K562 (cell line): ENCODE measurements around the gene IMPDH2. TPM values are rescaled to one million over a fixed set of nuclear protein-coding genes. Genes with fewer than 3 reads are reported as not detected.

ENCODE experiments used
- EGR1 ChIP-seq: fragments of 450-650 bp; conservative IDR thresholded peaks from 2 replicates; pipeline ENCODE4 v1.6.1; 2017; ENCODE audit warnings: mild to moderate bottlenecking
- GTF2F1 ChIP-seq: IDR thresholded peaks from 2 replicates; pipeline ENCODE4 v1.6.1; 2011; ENCODE audit warnings: low read depth, low read length, improper control_type of control experiment
- KDM1A ChIP-seq, 2 experiments: fragments of 450-650 bp; IDR thresholded peaks; 2 replicates each; pipeline ENCODE4 v1.6.1; 2016; ENCODE audit warnings: mild to moderate bottlenecking in 2 of 2
- NUFIP1 ChIP-seq: fragments of 450-650 bp; IDR thresholded peaks from 2 replicates; pipeline ENCODE4 v1.6.1; 2018; ENCODE audit not compliant: partially characterized antibody
- PCBP2 ChIP-seq: fragments of 200-400 bp; formaldehyde crosslinking; IDR thresholded peaks from 2 replicates; pipeline ENCODE4 v1.6.1; 2018; ENCODE audit warnings: low read length, low read depth, mild to moderate bottlenecking, moderate library complexity; ENCODE audit not compliant: poor library complexity, severe bottlenecking
- PML ChIP-seq: IDR thresholded peaks from 2 replicates; pipeline ENCODE4 v1.6.1; 2012; ENCODE audit warnings: low read length, inconsistent platforms
- PTTG1 ChIP-seq: fragments of 450-650 bp; IDR thresholded peaks from 2 replicates; pipeline ENCODE4 v1.6.1; 2016; ENCODE audit warnings: low read depth, mild to moderate bottlenecking, missing genetic modification characterization, missing compliant biosample characterization
- TAL1 ChIP-seq: fragments of 450-650 bp; IDR thresholded peaks from 2 replicates; pipeline ENCODE4 v1.6.1; 2016; ENCODE audit warnings: mild to moderate bottlenecking
- TCF3 ChIP-seq: sonication (generic); formaldehyde crosslinking; IDR thresholded peaks from 2 replicates; pipeline ENCODE4 v1.4.0; 2020; ENCODE audit warnings: mild to moderate bottlenecking, missing genetic modification reagents
- ZNF280B ChIP-seq: fragments of 250-450 bp; sonication (Bioruptor Pico); IDR thresholded peaks from 2 replicates; pipeline ENCODE4 v1.5.1; 2021; ENCODE audit warnings: mild to moderate bottlenecking
- ZNF77 ChIP-seq: fragments of 250-450 bp; sonication (Bioruptor Pico); IDR thresholded peaks from 2 replicates; pipeline ENCODE4 v1.5.0; 2020
- ZNF780A ChIP-seq: fragments of 250-450 bp; sonication (Bioruptor Pico); IDR thresholded peaks from 2 replicates; pipeline ENCODE4 v1.5.0; 2021; ENCODE audit warnings: mild to moderate bottlenecking
- polyA plus RNA-seq, 8 experiments: library from polyadenylated mRNA; depleted of rRNA in 4 of 8; stranded (reverse) in 5 of 8; unstranded in 3 of 8; fragments of >200 nt; fragmentation: Nextera tagmentation in 2 of 8; fragmentation: Illumina TruSeq in 1 of 8; extraction: Ambion mirVana in 2 of 8; extraction: Trizol in 1 of 8; gene quantifications; 2 replicates each; pipeline versions ENCODE4 v1.2.1 to v1.2.3, GENCODE V29; 2011 to 2014; ENCODE audit warnings: inconsistent platforms in 1 of 8, missing spikeins in 1 of 8
- total RNA-seq, 7 experiments: library from RNA; depleted of rRNA in 6 of 7; stranded (reverse); fragments of >200 nt in 6 of 7; fragmentation: Illumina TruSeq in 2 of 7; extraction: Trizol in 2 of 7; gene quantifications; 2 replicates each; pipeline versions ENCODE4 v1.2.1 to v1.2.3, GENCODE V29; 2011 to 2021; ENCODE audit warnings: low replicate concordance in 1 of 7
- TF ChIP-seq, protein P1 (sequence below): fragments of 250-450 bp; sonication (Bioruptor Pico); IDR thresholded peaks from 2 replicates; pipeline ENCODE4 v1.4.0; 2020; ENCODE audit warnings: borderline replicate concordance
- TF ChIP-seq, protein P2 (sequence below): fragments of 200-600 bp; sonication (generic); IDR thresholded peaks from one replicate; pipeline ENCODE4 v1.6.1; 2012; ENCODE audit warnings: mild to moderate bottlenecking, low read depth, low read length, inconsistent platforms

Gene IMPDH2
- total and polyA plus RNA-seq, 9 of the 15 experiments (the other 6 are each of a cell fraction or from before 2014, with no cell fraction given) = 318 to 507 (median 366) TPM

DNA sequence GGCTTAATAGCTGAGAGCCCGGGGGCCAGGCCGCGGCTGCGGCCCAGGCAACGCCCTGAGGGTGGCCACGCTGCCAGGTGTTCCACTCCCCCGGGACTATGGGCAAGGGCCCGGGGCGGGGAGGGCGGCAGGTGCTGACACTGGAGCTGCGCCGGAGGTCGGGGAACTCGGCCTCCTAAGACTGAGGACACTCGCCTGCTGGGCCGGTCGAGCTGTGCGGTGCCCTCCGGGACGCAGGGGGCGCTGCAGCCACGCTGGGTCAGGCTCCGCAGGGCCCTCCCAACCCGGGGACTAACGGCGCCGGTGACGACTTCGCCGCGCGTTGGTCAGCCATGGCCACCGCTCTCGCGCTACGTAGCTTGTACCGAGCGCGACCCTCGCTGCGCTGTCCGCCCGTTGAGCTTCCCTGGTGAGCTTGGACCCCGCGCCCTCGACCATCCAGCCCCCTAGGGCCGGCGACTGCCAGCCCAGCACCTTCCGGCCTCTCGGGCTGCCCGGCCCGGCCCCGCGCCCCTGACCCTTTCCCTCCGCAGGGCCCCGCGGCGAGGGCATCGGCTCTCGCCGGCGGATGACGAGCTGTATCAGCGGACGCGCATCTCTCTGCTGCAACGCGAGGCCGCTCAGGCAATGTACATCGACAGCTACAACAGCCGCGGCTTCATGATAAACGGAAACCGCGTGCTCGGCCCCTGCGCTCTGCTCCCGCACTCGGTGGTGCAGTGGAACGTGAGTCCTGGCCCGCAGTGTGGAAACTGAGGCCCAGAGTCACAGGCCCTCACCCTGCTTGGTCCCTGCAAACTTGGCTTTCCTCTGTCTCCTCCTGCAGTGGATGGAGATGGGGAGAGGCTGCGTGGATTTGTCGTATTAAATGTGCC, 7.1 kb downstream of the IMPDH2 start, which contains the start of gene NDUFAF3 (continued):
- TF ChIP-seq, protein P1, sequence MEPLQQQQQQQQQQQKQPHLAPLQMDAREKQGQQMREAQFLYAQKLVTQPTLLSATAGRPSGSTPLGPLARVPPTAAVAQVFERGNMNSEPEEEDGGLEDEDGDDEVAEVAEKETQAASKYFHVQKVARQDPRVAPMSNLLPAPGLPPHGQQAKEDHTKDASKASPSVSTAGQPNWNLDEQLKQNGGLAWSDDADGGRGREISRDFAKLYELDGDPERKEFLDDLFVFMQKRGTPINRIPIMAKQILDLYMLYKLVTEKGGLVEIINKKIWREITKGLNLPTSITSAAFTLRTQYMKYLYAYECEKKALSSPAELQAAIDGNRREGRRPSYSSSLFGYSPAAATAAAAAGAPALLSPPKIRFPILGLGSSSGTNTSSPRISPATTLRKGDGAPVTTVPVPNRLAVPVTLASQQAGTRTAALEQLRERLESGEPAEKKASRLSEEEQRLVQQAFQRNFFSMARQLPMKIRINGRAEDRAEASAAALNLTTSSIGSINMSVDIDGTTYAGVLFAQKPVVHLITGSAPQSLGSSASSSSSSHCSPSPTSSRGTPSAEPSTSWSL (CRISPR knock-in tag) = no peak
- TF ChIP-seq EGR1 (no peak), ZNF280B (no peak), KDM1A (IDR thresholded peaks at IDR 0.05) (no peak), GTF2F1 (peak; percentile 43; the same call in 1 of the 2 replicates), TCF3 (CRISPR knock-in tag) (no peak; the same call in 1 of the 2 replicates), TAL1 (no peak), PML (peak; percentile 51), ZNF77 (no peak), NUFIP1 (no peak), PCBP2 (no peak), ZNF780A (CRISPR knock-in tag) (no peak), PTTG1 (tag) (no peak)
- TF ChIP-seq, protein P2, sequence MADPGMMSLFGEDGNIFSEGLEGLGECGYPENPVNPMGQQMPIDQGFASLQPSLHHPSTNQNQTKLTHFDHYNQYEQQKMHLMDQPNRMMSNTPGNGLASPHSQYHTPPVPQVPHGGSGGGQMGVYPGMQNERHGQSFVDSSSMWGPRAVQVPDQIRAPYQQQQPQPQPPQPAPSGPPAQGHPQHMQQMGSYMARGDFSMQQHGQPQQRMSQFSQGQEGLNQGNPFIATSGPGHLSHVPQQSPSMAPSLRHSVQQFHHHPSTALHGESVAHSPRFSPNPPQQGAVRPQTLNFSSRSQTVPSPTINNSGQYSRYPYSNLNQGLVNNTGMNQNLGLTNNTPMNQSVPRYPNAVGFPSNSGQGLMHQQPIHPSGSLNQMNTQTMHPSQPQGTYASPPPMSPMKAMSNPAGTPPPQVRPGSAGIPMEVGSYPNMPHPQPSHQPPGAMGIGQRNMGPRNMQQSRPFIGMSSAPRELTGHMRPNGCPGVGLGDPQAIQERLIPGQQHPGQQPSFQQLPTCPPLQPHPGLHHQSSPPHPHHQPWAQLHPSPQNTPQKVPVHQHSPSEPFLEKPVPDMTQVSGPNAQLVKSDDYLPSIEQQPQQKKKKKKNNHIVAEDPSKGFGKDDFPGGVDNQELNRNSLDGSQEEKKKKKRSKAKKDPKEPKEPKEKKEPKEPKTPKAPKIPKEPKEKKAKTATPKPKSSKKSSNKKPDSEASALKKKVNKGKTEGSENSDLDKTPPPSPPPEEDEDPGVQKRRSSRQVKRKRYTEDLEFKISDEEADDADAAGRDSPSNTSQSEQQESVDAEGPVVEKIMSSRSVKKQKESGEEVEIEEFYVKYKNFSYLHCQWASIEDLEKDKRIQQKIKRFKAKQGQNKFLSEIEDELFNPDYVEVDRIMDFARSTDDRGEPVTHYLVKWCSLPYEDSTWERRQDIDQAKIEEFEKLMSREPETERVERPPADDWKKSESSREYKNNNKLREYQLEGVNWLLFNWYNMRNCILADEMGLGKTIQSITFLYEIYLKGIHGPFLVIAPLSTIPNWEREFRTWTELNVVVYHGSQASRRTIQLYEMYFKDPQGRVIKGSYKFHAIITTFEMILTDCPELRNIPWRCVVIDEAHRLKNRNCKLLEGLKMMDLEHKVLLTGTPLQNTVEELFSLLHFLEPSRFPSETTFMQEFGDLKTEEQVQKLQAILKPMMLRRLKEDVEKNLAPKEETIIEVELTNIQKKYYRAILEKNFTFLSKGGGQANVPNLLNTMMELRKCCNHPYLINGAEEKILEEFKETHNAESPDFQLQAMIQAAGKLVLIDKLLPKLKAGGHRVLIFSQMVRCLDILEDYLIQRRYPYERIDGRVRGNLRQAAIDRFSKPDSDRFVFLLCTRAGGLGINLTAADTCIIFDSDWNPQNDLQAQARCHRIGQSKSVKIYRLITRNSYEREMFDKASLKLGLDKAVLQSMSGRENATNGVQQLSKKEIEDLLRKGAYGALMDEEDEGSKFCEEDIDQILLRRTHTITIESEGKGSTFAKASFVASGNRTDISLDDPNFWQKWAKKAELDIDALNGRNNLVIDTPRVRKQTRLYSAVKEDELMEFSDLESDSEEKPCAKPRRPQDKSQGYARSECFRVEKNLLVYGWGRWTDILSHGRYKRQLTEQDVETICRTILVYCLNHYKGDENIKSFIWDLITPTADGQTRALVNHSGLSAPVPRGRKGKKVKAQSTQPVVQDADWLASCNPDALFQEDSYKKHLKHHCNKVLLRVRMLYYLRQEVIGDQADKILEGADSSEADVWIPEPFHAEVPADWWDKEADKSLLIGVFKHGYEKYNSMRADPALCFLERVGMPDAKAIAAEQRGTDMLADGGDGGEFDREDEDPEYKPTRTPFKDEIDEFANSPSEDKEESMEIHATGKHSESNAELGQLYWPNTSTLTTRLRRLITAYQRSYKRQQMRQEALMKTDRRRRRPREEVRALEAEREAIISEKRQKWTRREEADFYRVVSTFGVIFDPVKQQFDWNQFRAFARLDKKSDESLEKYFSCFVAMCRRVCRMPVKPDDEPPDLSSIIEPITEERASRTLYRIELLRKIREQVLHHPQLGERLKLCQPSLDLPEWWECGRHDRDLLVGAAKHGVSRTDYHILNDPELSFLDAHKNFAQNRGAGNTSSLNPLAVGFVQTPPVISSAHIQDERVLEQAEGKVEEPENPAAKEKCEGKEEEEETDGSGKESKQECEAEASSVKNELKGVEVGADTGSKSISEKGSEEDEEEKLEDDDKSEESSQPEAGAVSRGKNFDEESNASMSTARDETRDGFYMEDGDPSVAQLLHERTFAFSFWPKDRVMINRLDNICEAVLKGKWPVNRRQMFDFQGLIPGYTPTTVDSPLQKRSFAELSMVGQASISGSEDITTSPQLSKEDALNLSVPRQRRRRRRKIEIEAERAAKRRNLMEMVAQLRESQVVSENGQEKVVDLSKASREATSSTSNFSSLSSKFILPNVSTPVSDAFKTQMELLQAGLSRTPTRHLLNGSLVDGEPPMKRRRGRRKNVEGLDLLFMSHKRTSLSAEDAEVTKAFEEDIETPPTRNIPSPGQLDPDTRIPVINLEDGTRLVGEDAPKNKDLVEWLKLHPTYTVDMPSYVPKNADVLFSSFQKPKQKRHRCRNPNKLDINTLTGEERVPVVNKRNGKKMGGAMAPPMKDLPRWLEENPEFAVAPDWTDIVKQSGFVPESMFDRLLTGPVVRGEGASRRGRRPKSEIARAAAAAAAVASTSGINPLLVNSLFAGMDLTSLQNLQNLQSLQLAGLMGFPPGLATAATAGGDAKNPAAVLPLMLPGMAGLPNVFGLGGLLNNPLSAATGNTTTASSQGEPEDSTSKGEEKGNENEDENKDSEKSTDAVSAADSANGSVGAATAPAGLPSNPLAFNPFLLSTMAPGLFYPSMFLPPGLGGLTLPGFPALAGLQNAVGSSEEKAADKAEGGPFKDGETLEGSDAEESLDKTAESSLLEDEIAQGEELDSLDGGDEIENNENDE = no peak
